Medulla oblongata (tissue), 1 donor: ENCODE results near the gene ISX.
"Not testable (repeated sequence)": the region's sequence is repeated elsewhere in the genome, so short reads cannot be mapped to it uniquely, and the experiment has no call there.

Source experiments
- DNase-seq: peaks from one replicate; pipeline ENCODE4 v3.0.0-alpha.2; 2015; ENCODE audit errors: extremely low spot score

The ISX gene

DNA sequence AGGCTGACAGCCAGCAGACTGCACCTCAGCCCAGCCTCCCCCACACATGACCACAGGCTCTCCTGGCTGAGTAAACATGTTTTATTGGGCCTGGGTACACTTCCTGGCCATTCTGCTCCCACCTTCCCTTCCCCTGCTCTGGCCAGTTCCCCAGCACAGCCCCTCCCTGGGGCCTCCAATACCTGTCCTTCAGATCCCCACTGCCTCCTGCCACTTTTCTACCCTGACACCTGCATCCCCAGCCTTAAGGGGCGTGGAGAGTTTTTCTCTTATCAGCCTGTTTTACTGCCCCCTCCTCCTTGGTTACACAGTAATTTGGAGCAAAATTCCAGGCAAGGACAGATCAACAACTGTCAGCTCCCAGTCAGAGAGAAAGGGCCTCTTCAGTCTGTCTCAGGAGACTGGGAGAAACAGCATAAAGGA, at the start of gene ISX:
Gene ISX (plus strand): TSS at position 363 of the 423 bp plus-strand sequence. CDS start 930 bp downstream, outside the sequence.
- no peak for DNase-seq

DNA sequence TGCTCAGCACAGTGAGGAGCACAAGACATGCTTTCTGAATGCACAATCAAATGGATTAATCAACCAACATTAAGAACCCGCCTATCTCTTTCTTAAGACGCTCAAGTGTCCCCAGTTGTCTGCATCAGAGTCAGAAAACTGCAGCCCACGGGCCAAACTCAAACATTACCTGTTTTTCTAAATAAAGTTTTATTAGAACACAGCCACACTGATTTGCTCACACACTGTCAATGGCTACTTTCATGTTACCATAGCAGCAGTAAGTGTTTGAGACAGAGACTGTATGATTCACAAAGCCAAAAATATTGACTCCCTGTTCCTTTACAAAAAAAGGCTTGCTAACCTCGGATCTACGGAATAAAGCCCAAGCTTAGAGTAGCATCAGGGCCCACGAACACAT, 49.0 kb upstream of the ISX start:
- no peak for DNase-seq

DNA sequence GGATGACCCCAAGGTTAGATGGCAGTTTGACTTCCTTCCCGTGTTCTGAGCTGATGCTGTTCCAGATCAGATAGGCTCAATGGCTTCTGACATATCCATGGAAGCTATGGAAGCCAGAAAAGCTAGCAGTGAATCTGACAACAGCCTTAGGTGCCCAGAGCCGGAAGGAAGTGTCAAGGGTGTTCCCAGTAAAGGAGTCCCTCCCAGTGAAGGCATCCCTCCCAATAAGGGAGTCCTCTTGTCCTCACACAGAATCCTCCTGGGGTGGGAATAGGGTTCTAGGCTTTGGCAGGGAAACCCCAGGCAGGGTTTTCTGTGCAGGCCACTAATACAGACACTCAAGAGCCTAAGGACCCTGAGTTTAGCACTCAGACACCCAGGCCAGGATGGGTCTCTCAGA, 47.0 kb upstream of the ISX start:
- no peak for DNase-seq

DNA sequence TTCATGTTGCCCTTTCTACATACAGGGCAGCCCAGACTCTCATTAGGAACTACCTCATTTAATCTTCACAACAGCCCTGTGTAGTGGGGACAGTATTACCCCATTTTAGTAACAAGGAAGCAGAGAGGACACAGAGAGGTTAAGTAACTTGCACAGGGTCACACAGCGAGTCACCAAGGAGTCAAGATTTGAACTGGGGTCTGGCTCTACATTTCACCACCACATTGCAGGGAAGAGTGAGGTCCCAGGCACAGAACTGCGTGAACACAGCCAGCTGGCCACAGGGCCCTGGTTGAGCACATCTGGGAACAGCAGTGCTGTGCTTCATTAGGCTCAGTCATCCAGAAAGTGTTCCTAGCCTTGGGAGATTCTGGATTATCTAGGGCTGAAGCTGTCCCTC, 45.4 kb upstream of the ISX start:
- no peak for DNase-seq

DNA sequence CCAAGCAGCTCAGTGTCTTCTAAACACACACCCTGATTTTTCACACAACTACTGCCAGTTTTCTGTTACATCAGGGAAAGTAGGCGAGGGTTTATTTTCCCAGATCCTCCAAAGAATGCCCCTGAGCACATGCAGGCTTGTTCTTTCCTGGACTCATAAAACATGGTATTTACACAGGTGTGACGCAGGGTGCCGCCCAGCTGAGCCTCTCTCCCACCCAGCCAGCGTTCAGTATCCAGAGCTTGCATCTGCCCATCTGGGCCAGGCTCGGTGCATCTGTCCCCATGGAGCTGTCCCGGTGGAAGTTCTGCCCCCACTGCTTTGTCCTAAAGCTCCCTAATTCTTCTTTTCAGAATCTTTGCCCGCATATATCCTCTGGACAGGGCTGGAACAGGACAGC, 44.8 kb upstream of the ISX start:
- no peak for DNase-seq

DNA sequence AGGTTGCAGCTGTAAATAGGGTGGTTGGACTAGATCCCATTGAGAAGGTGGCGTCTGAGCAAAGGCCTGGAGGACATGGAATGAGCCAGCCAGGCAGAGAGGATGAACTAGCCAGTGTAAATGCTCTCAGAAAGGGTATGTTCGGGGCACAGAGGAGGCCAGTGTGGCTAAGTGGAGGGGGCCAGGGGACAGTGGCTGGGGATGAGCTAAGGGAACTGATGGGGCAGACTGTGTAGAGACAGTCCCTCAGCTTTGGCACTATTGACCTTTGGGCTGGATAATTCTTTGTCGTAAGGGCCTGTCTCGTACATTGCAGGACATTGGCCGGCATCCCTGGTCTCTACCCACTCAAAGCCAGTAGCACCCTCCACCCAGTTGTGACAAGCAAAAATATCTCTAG, 43.7 kb upstream of the ISX start:
- DNase-seq: no peak

DNA sequence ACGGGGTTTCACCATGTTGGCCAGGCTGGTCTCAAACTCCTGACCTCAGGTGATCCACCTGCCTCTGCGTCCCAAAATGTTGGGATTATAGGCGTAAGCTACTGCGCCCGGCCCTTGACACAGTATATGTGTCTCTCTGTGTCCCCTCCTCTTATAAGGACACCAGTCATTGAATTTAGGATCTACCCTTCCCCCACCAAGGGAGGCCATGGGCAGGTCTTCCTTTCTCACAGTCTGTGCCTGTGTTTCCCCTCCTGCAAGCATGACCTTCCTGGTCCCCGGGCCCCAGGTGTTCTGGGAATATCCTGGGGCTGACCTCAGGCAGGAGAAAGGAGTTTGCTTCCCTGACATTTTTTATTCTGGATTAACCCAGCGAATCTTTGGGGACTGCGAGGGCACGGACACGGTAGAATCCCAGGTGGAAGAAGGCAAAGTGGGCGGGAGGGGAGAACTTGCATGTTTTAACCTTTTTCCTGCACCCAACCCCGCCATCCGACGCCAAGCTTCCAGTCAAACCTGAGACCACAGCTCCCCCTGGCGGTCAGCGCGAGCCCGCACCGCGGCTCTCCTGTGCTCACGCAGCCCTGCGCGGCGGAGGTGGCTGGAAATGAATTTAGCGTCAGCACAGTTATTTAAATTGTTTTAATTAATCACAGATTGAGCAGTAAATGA, 42.1 kb upstream of the ISX start:
- peak; percentile 50 for DNase-seq

DNA sequence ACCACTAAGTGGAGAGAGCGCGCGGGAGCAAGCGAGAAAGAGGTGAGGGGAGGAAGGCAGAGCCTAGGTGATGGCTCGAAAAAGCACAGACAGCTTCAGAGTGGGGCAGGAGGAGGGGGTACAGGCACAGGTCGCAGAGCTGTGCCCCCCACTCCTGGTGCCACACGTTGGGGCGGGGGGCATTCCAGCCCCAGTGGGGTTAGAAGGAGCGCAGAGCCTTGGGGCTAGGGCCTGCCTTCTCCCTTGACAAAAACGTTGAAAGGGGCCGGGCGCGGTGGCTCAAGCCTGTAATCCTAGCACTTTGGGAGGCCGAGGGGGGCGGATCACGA, 41.6 kb upstream of the ISX start:
- DNase-seq: no peak

DNA sequence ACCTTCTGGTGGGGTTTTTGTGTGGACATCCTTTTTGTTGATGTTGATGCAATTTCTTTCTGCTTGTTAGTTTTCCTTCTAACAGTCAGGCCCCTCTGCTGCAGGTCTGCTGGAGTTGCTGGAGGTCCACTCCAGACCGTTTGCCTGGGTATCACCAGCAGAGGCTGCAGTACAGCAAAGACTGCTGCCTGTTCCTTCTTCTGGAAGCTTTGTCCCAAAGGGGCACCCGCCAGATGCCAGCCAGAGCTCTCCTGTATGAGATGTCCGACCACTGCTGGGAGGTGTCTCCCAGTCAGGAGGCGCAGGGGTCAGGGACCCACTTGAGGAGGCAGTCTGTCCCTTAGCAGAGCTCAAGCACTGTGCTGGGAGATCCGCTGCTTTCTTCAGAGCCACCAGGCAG, 35.8 kb upstream of the ISX start:
- not testable (repeated sequence) for DNase-seq

DNA sequence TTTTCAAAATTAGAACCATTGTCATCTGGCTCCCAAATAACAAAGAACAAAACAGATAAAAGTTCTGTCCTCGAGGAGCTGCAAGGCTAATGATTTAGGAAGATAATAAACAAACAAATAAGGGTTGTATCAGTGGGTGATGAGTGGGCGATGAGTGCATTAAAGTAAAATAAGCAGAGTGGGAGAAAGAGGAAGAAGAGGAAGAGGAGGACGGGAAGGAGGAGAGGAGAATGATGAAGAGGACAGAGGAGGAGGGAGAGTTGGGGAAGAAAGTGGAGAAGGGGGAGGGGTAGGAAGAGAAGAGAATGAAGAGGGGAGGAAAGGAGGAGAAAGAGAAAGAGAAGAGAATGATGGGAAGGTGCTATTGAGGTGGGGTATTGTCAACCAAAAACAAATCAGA, 33.4 kb upstream of the ISX start:
- no peak for DNase-seq

DNA sequence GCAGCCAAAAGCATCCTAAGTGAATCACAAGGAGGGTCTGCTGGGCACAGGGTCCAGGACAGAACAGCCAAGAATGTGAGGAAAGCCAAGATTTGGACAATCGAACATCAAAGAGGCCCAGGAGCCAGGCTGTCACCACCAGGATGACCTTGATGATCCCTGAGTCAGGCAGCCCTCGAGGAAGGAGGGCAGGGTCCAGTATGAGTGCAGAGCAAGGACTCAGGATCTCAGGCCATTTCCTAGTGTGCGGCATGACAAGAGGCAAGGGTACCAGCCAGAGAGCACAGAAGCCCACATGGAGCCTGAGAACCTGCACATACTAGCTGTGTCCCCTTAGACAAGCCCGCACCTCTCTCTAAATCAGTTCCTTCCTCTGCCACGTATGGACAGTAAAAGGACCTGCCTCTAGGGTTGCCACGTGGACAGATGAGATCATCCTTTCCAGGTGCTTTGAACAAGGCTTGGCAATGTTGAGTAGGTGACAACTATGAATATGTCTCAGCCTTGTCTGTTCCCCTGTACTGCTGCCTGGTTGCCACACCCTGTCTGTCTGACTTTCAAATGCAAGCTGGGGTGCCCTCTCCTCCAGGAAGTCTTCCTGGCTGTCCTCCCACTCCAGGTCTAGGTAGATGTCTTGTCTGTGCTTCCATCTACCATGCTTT, 32.2 kb upstream of the ISX start:
- DNase-seq: no peak

DNA sequence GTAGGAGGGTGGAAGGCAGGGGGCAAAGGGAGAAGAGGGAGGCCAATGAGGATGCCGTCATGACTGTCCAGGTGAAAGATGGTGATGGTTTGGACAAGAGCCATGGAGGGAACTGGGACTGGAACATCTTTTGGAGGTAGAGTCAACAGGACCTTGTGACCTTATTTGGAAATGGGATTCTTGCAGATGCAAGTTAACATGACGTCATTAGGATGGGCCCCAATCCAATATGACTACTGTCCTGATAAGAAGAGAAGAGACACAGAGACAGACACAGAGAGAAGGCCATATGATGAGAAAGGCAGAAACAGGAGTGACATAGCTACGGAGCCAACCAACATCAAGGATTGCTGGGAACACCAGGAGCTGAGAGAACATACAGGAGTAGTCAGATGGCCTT, 31.0 kb upstream of the ISX start:
- no peak for DNase-seq

DNA sequence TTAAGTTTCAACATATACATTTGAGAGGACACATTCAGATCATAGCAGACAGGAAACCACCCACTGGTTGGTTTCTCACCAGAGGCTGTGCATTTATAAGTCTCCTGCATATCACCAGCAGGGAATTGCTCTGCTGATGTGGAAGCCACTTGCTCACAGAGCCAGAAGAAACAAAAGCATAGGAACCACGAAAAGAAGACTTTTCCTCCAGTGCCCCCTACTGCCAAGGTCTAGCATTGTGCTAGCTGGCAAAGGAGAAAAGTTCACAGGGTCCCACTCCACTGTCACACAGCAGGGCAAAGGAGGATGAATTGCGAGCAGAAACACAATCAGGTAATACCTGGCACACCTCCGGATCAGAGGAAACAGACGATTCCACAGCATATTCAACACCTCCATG, 28.9 kb upstream of the ISX start:
- no peak for DNase-seq

DNA sequence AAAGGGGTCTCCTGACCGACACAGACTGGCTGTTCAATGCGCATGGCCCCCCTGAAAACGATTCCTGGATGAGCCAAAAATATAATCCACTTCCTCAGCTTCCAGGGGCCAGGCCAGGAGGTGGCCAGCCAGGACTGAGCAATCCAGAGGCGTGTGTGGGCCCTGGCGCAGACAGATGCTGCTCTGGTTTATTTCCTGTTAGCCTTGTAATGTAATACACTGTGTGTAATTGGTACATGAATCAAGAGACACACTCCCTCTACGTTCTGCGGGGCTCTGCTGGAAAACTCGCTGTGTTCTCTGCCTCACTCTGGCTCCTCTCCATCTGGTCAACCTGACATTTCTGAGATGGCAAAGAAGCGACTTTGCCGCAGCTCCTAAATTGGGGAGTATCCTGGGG, 26.3 kb upstream of the ISX start:
- DNase-seq: no peak

DNA sequence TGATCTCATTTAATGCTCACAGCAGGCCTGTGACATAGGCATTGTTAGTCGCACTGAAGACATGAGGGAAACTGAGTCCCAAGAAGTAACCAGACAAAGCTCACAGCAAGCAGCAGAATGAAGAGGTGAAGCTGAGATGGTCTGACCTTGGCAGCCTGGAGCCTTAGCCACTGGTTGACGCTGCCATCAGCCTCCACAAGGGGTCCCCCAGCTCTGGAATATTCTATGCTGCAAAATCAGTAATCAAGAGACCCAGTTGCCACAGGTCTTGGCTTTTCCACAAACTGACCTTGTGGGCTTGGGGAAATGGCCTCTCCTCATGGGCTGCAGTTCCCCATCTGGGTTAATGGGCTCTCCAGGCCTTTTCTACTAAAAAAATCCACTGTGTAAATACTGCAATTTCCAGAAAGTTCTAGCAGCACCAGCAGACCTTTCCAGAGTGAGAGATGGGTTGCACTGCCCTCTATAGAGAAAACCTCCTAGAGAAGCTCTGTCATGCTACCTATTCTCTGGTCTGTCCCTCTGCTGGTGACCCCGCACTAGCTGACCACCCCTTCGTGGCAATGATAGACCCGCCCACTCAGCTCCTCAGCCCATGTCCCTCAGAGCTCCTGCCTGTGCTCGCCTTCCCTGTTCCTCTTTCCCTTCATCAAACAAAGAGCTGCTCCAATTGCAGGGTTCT, 22.6 kb upstream of the ISX start:
- DNase-seq: no peak

DNA sequence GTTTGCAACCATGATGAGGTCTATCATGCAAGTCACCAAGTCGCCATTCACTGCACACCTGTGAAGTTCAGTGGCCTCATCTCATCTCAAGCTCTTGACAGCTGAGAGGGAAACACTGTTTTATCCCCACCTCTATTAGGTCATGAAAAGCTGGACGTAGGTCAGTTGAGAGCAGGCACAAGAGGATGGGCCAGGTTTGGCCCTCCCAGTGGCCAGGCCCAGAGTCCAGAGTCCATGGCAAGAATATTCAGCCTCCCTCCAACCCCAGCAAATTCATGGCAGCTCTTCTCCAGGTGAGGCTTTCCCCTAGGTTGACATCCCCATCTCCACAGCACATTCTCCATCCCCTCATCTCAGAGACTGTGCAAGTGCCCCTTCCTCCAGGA, 22.0 kb upstream of the ISX start:
- DNase-seq: no peak

DNA sequence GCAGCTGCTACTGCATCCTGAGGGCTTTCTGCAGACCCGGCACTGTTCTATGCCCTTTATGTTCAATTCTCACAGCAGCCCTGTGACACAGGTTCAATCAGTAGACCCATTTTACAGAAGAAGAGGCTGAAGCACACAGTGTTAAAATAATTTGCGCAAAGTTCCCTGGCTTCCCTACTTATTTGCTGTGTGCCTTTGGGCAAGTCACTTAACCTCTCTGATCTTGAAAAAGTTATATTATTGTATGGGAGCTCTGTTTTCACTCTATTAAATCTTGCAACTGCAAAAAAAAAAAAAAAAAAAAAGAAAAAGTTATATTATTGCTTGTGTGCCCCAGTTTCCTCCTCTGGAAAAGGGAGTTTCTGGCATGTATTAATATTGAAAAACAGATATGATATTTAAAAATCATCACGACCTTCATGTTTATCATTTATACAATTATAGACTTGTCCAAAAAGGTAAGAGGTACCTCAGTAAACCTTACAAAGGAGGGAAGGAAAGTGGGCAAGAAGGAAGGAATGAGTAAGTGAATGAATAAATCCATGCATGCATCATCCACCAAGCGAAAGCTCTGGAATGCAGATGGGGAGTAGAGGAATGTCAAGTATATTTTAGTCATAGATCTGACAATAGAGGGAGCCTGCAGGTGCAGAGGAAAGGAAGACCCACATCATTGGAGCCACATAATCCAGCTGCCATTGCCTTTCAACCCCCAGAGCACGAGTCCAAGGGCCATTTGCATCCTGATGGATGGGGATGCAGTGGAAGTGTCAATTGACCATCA, 21.2 kb upstream of the ISX start:
- DNase-seq: no peak

DNA sequence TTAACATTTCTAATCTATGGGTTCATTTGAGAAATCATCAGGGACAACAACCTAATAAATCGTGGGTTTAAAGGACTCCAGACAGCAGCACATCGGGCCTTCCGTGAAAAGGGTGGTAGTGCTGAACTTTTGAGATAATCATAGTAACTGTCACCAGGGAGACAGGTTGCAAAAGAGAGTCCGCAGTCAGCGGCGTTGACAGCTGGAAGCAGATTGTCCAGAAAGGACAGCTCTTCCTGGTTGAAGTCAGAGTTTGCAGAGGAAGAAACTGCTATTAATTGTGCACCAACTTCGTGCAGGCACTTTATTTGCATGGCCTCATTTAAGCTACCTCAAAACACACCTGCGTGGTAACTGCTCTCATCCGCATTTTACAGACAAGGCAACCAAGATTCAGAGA, 20.5 kb upstream of the ISX start:
- no peak for DNase-seq

DNA sequence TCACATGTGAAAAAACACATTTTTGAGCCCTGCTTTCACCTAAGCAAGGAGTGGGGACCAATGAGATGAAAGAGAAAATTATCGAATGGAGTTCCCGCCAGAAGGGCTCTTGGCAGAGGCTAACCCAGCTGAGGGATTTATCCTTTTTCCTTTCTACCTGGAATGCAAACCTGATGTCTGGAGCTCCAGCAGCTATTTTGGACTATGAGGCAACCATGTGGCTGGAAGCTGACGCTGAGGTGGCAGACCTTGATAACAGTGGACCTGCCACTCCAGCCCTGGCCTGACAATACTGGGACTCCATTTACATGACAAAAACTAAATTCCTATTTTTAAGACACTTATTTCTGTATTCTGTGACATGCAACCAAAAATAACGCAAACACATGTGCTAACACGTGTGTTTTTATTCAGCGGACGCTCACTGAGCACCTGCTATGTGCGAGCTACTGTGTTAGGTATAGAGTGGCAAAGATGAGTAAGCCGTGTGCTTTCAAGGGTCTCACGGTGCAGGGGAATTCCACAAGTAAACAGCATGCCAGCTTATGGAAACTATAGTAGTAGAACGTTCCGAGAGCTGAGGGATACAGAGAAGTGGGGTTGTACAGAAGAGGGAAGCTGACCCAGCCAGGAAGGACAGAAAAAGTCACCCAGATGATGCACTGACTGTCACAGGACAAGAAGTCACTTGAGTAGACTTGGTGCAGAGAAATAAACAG, 19.1 kb upstream of the ISX start:
- DNase-seq: no peak

DNA sequence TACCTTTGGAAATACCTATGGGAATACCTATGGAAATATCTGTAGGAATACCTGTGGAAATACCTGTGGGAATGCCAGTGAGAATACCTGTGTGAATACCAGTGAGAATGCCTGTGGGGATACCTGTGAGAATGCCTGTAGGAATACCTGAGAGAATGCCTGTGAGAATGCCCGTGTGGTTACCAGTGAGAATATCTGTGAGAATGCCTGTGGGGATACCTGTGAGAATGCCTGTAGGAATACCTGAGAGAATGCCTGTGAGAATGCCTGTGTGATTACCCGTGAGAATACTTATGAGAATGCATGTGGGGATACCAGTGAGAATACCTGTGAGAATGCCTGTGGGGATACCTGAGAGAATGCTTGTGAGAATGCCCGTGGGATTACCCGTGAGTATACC, 15.9 kb upstream of the ISX start:
- not testable (repeated sequence) for DNase-seq

DNA sequence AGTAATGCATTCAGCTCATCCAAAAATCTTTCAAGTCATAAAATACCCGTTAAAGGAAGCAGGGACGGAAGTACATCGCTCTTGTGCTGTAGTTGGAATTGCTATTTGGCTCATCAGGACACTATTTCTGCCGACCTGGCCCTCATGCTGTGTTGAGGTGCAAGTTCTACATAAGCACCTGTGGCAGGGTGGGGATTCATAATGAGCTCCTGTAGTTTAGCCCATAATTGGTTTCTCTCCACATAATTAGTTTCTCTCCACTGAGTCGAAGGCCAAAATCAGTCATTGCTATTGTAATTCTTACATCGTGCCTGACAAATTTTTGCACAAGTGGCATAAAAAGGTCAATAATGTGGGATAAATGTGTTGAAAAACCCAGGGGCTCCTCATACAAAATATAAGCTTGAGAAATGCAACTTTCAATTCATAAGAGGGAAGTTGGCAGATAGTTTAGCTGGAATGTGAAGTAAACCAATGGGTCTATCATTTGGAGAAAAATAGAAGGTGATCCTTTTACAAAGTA, 14.9 kb upstream of the ISX start:
- no peak for DNase-seq

DNA sequence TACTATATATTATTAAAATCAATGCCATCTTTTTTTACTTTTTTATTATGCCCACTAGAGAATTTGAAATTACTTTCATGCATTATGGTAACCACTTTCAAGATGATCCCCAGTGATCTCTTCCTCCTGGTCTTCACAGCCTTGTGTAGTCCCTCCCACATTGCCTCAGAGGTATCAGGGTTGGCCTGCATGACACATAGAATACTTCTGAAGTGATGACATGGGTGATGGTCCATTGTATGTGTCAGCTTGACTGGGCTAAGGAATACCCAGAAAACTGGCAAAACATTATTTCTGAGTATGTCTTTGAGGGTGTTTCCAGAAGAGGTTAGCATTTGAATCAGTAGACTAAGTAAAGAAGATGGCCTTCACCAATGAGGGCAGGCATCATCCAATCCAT, 14.2 kb upstream of the ISX start:
- DNase-seq: no peak
